Gastrocnemius medialis (tissue), 4 donors: ENCODE measurements around the gene CDK1. TPM values are rescaled to one million over a fixed set of nuclear protein-coding genes. Genes with fewer than 3 reads are reported as not detected.

Experiments used
- ATAC-seq, 2 donors: fragments of 150-250 bp; one replicate each; pipeline ENCODE4 v1.9.1; 2016
- DNase-seq, 2 donors: peaks; one replicate each; pipeline ENCODE4 v3.0.0-alpha.2; 2019
- H3K27ac ChIP-seq, 4 donors: fragments of 200-600 bp; sonication (generic); 1 replicate in 1 of 4; 2 replicates in 3 of 4; pipeline ENCODE4 v1.5.1; 2016 to 2018; ENCODE audit warnings: mild to moderate bottlenecking in 2 of 4, moderate library complexity in 1 of 4
- H3K27me3 ChIP-seq, 3 donors: fragments of 200-600 bp; sonication (generic) in 2 of 3; 1 replicate in 1 of 3; 2 replicates in 2 of 3; pipeline versions ENCODE4 v1.5.1 to v1.6.0; 2016 to 2019; ENCODE audit warnings: mild to moderate bottlenecking in 1 of 3, moderate library complexity in 1 of 3
- H3K36me3 ChIP-seq, 2 donors: fragments of 200-600 bp; sonication (generic) in 1 of 2; one replicate each; pipeline ENCODE4 v1.5.1; 2017 to 2018
- H3K4me1 ChIP-seq, 2 donors: fragments of 200-600 bp; sonication (generic) in 1 of 2; one replicate each; pipeline ENCODE4 v1.5.1; 2016 to 2017; ENCODE audit warnings: mild to moderate bottlenecking in 2 of 2
- H3K4me3 ChIP-seq, 4 donors: fragments of 200-600 bp; sonication (generic) in 3 of 4; 1 replicate in 1 of 4; 2 replicates in 3 of 4; pipeline ENCODE4 v1.5.1; 2016 to 2019; ENCODE audit warnings: mild to moderate bottlenecking in 2 of 4
- H3K9me3 ChIP-seq, 3 donors: fragments of 200-600 bp; sonication (generic) in 2 of 3; 1 replicate in 1 of 3; 2 replicates in 2 of 3; pipeline ENCODE4 v1.5.1; 2016 to 2019
- POLR2A ChIP-seq, 2 donors: fragments of 450-650 bp; IDR thresholded peaks; one replicate each; pipeline ENCODE4 v1.6.1; 2017; ENCODE audit warnings: antibody characterized with exemption in 2 of 2, mild to moderate bottlenecking in 2 of 2, moderate library complexity in 2 of 2
- in situ Hi-C, 4 donors: fragments of 200-750 bp; cut with MboI; loops; one replicate each; pipeline versions ENCODE4 v1.15.0 to v1.8.0; 2017; ENCODE audit warnings: low sequenced_read_pairs in 4 of 4
- intact Hi-C: fragments of 100-400 bp; cut with DNase I; formaldehyde crosslinking; loops from one replicate; pipeline ENCODE4 v1.15.1; 2023; ENCODE audit warnings: low total_unique reads
- total RNA-seq, 4 donors: library from RNA; depleted of rRNA; stranded (reverse); fragments of >200 nt; gene quantifications; one replicate each; pipeline versions ENCODE4 v1.1.0 to v1.2.3, GENCODE V29; 2016
- TF ChIP-seq, protein P1 (sequence below), 5 experiments: fragments of 450-650 bp in 3 of 5; fragments of 200-600 bp in 2 of 5; sonication (generic) in 2 of 5; IDR thresholded peaks in 4 of 5; conservative IDR thresholded peaks in 1 of 5; 1 replicate in 4 of 5; 2 replicates in 1 of 5; pipeline ENCODE4 v1.5.1; 2016 to 2019; ENCODE audit warnings: antibody characterized with exemption in 5 of 5, mild to moderate bottlenecking in 3 of 5, moderate library complexity in 3 of 5

CDK1 gene
- total RNA-seq, 4 donors from 2014 or later = 0.82 to 1.9 (median 1.2) TPM; not detected in 1

DNA sequence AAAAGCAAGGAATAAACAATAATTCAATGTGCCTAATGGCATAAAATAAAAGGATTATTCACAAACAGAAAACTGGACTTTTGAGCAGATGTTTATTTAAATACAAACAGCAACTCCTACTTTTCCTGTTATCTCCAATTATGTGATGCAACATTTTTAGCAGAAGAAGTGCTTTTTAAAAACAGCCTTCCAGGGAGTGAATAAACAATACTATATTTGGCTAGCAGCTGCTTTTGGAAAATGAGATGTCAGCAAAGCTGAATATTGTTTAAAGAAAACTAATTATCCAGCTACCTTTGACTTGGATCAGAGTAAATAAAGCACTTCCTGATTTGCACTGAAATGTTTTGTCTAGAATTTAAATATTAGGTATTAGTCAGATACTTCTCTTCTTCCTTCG, 23.2 kb downstream of the CDK1 start:
- in situ Hi-C loops (loop anchor here in 3 of 4 donors (25.0 kb wide), 2 partner anchors 336 to 1461 kb away; partner anchors contain the start of gene RTKN2 (in 1 of the 3)), intact Hi-C loops (no loop called here)
- H3K9me3 ChIP-seq = no peaks in the 10 kb centered on the region
- H3K27ac ChIP-seq = no peak overlapping the region
- ATAC-seq (no peak), DNase-seq (no peak)
- no peaks in the 10 kb centered on the region for H3K27me3 ChIP-seq
- no peaks in the 10 kb centered on the region for H3K36me3 ChIP-seq
- no peak for TF ChIP-seq POLR2A (IDR thresholded peaks at IDR 0.05)
- H3K4me3 ChIP-seq = no peak overlapping the region
- H3K4me1 ChIP-seq = no peaks in the 10 kb centered on the region

DNA sequence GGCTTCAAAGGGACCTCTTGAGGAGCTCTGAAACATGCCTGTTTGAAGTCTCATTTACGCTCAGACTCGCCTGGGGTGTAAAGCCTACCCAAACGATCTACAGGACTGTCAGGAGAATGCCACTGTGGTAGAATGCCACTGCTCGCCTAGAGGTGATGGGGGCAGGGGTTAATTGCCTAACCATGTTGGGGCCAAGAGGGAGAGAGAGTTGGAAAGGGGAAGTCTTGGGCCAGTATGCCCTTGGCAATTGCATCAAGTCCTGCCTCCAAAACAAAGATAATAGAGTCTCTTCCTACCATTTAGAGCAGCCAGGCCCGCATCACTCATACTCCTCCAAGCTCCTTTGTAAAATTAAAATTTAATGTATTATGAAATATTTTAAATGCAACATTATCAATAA, 25.2 kb downstream of the CDK1 start:
- Histone ChIP-seq H3K9me3 (no peaks in the 10 kb centered on the region), H3K4me1 (no peaks in the 10 kb centered on the region), H3K27me3 (no peaks in the 10 kb centered on the region), H3K36me3 (no peaks in the 10 kb centered on the region), H3K27ac (no peak overlapping the region), H3K4me3 (no peak overlapping the region)
- no peak for ATAC-seq
- intact Hi-C loops (no loop called here), in situ Hi-C loops (loop anchor here in 3 of 4 donors (25.0 kb wide), 2 partner anchors 334 to 1459 kb away; partner anchors contain the start of gene RTKN2 (in 1 of the 3))
- TF ChIP-seq POLR2A (IDR thresholded peaks at IDR 0.05) = no peak
- TF ChIP-seq, protein P1, sequence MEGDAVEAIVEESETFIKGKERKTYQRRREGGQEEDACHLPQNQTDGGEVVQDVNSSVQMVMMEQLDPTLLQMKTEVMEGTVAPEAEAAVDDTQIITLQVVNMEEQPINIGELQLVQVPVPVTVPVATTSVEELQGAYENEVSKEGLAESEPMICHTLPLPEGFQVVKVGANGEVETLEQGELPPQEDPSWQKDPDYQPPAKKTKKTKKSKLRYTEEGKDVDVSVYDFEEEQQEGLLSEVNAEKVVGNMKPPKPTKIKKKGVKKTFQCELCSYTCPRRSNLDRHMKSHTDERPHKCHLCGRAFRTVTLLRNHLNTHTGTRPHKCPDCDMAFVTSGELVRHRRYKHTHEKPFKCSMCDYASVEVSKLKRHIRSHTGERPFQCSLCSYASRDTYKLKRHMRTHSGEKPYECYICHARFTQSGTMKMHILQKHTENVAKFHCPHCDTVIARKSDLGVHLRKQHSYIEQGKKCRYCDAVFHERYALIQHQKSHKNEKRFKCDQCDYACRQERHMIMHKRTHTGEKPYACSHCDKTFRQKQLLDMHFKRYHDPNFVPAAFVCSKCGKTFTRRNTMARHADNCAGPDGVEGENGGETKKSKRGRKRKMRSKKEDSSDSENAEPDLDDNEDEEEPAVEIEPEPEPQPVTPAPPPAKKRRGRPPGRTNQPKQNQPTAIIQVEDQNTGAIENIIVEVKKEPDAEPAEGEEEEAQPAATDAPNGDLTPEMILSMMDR (IDR thresholded peaks at IDR 0.05 in 4 of 5, conservative IDR thresholded peaks at IDR 0.05 in 1 of 5) = no peak
- no peak for DNase-seq

DNA sequence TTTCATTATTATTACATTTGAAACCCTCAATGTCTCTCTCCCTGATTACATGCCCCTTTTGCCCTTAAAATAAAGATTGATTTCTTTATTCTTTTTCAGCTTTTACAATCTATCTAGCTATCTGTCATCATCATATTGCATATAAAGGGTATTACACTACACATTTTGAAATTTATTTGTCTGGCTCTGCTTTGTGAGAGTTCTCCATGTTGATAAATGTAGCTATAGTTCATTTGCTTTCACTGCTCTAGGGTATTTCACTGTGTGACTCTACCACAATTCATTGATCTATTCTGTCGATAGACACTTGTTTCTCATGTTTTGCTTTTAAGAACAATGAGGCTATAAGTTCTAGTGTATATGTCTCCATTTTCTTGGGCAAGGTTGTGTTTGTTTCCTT, 25.6 kb downstream of the CDK1 start:
- no peaks in the 10 kb centered on the region for H3K4me1 ChIP-seq
- no peak for DNase-seq
- no peaks in the 10 kb centered on the region for H3K9me3 ChIP-seq
- in situ Hi-C loops (loop anchor here in 3 of 4 donors (25.0 kb wide), 2 partner anchors 333 to 1458 kb away; partner anchors contain the start of gene RTKN2 (in 1 of the 3)), intact Hi-C loops (no loop called here)
- H3K36me3 ChIP-seq = no peaks in the 10 kb centered on the region
- ATAC-seq = no peak
- no peak overlapping the region for H3K27ac ChIP-seq
- H3K27me3 ChIP-seq = no peaks in the 10 kb centered on the region
- TF ChIP-seq POLR2A (IDR thresholded peaks at IDR 0.05) = no peak
- TF ChIP-seq, protein P1 (IDR thresholded peaks at IDR 0.05 in 4 of 5, conservative IDR thresholded peaks at IDR 0.05 in 1 of 5) = no peak
- no peak overlapping the region for H3K4me3 ChIP-seq

DNA sequence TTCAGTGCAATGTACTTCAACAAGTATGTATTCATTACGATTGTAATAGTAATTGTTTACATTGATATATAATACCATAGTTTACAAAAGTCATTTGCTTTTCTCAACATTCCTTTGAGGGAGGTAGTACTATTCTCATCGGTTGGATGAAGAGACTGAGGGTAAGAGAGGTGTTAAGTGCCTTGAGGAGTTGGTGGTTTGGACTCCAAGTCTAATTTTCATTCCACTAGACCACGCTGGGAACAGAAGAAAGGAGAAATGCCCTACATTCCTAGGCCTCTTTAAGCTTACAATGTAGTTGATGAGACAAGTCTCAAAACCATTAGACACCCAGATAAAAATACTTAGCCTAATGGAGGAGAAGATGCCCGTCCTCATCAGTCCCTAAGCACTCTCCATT, 28.6 kb downstream of the CDK1 start:
- no peaks in the 10 kb centered on the region for H3K36me3 ChIP-seq
- no peak for TF ChIP-seq POLR2A (IDR thresholded peaks at IDR 0.05)
- TF ChIP-seq, protein P1 (IDR thresholded peaks at IDR 0.05 in 4 of 5, conservative IDR thresholded peaks at IDR 0.05 in 1 of 5) = no peak
- no peak for ATAC-seq
- intact Hi-C loops = no loop called here
- no peak overlapping the region for H3K4me3 ChIP-seq
- no peak for DNase-seq
- no peaks in the 10 kb centered on the region for H3K9me3 ChIP-seq
- peaks cover 13 to 16% of the 10 kb centered on the region in 2 donors for H3K4me1 ChIP-seq
- in situ Hi-C loops = loop anchor here in 3 of 4 donors (25.0 kb wide), 2 partner anchors 330 to 1455 kb away; partner anchors contain the start of gene RTKN2 (in 1 of the 3)
- H3K27me3 ChIP-seq = no peaks in the 10 kb centered on the region
- H3K27ac ChIP-seq = no peak overlapping the region

DNA sequence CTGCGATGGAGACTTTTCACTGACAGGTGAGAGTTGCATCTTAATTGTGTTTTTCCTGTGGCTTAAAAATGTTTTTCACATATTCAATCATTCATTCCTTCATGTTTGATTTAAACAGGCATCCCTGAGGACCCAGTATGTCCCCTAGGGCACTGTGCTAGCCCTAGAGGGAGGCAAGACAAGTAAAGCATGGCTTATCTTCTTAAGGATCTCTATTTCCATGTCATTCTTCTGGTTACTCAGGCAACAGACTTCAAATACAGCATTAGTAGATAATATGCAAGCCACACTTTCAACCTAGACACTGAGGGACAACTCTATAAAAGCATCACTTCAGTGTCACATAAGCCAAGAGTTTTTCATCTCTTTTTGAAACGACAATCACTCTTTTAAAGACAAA, 29.2 kb downstream of the CDK1 start:
- H3K9me3 ChIP-seq = no peaks in the 10 kb centered on the region
- intact Hi-C loops = no loop called here
- ATAC-seq (no peak), DNase-seq (no peak)
- peaks cover 13 to 16% of the 10 kb centered on the region in 2 donors for H3K4me1 ChIP-seq
- no peak overlapping the region for H3K27ac ChIP-seq
- in situ Hi-C loops = loop anchor here in 3 of 4 donors (25.0 kb wide), 2 partner anchors 330 to 1455 kb away; partner anchors contain the start of gene RTKN2 (in 1 of the 3)
- H3K27me3 ChIP-seq = no peaks in the 10 kb centered on the region
- TF ChIP-seq POLR2A (IDR thresholded peaks at IDR 0.05) = no peak
- TF ChIP-seq, protein P1 (IDR thresholded peaks at IDR 0.05 in 4 of 5, conservative IDR thresholded peaks at IDR 0.05 in 1 of 5) = no peak
- H3K4me3 ChIP-seq = no peak overlapping the region
- H3K36me3 ChIP-seq = no peaks in the 10 kb centered on the region
